ENCODE measurements around the gene B3GLCT. TPM values are rescaled to one million over a fixed set of nuclear protein-coding genes. Genes with fewer than 3 reads are reported as not detected.
A peak's percentile ranks its signal among the peaks of the same experiment; 100 is the strongest.
"Not testable (repeated sequence)": the region's sequence is repeated elsewhere in the genome, so short reads cannot be mapped to it uniquely, and the experiment has no call there.

B3GLCT gene
- total RNA-seq, 1 donor from 2014 or later = 12.7 TPM

- no peak for DNase-seq (ENCODE audit: low spot score)
- no peaks in the 10 kb centered on the region for H3K9me3 Mint-ChIP-seq (ENCODE audit: low read depth)
These were observed 25.8 kb upstream of the B3GLCT start for GRCh38 chr13:31174018-31174417.

GRCh38 chr13:31175847-31176532 lies 23.8 kb upstream of the B3GLCT start:
- H3K36me3 Mint-ChIP-seq (ENCODE audit: low read depth) = no peaks in the 10 kb centered on the region
- H3K4me1 Mint-ChIP-seq (ENCODE audit: low read depth) = peaks cover 24% of the 10 kb centered on the region
- H3K9me3 Mint-ChIP-seq (ENCODE audit: low read depth) = no peaks in the 10 kb centered on the region
- no peak overlapping the region for H3K4me3 Mint-ChIP-seq (ENCODE audit: unreplicated experiment)
- H3K27ac Mint-ChIP-seq (ENCODE audit: unreplicated experiment) = no peak overlapping the region
- TF ChIP-seq, protein P1, sequence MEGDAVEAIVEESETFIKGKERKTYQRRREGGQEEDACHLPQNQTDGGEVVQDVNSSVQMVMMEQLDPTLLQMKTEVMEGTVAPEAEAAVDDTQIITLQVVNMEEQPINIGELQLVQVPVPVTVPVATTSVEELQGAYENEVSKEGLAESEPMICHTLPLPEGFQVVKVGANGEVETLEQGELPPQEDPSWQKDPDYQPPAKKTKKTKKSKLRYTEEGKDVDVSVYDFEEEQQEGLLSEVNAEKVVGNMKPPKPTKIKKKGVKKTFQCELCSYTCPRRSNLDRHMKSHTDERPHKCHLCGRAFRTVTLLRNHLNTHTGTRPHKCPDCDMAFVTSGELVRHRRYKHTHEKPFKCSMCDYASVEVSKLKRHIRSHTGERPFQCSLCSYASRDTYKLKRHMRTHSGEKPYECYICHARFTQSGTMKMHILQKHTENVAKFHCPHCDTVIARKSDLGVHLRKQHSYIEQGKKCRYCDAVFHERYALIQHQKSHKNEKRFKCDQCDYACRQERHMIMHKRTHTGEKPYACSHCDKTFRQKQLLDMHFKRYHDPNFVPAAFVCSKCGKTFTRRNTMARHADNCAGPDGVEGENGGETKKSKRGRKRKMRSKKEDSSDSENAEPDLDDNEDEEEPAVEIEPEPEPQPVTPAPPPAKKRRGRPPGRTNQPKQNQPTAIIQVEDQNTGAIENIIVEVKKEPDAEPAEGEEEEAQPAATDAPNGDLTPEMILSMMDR (IDR thresholded peaks at IDR 0.05) = no peak
- no peaks in the 10 kb centered on the region for H3K27me3 Mint-ChIP-seq (ENCODE audit: low read depth)
- DNase-seq (ENCODE audit: low spot score) = no peak

More at GRCh38 chr13:31174018-31174417, 25.8 kb upstream of the B3GLCT start:
- H3K4me3 Mint-ChIP-seq (ENCODE audit: unreplicated experiment) = no peak overlapping the region
- TF ChIP-seq, protein P1 (IDR thresholded peaks at IDR 0.05) = peak; percentile 79
- H3K36me3 Mint-ChIP-seq (ENCODE audit: low read depth) = no peaks in the 10 kb centered on the region
- H3K27ac Mint-ChIP-seq (ENCODE audit: unreplicated experiment) = peak overlapping the region; percentile 28
- H3K27me3 Mint-ChIP-seq (ENCODE audit: low read depth) = no peaks in the 10 kb centered on the region
- H3K4me1 Mint-ChIP-seq (ENCODE audit: low read depth) = peaks cover 24% of the 10 kb centered on the region

DNA sequence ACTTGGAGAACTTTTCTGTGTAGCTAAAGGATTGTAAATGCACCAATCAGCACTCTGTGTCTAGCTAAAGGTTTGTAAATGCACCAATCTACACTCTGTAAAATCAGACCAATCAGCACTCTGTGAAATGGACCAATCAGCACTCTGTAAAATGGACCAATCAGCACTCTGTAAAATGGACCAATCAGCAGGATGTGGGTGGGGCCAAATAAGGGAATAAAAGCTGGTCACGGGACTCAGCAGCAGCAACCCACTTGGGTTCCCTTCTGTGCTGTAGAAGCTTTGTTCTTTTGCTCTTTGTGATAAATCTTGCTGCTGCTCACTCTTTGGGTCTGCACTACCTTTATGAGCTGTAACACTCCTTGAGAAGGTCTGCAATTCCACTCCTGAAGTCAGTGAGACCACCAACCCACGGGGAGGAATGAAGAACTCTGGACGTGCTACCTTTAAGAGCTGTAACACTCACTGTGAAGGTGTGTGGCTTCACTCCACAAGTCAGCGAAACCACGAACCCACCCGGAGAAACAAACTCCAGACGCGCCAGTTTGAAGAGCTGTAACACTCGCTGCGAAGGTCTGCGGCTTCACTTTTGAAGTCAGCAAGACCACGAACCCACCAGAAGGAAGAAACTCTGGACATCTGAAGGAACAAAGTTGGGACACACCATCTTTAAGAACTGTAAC lies 21.8 kb upstream of the B3GLCT start:
- DNase-seq (ENCODE audit: low spot score); H3K9me3 Mint-ChIP-seq (ENCODE audit: low read depth); H3K27me3 Mint-ChIP-seq (ENCODE audit: low read depth); H3K4me3 Mint-ChIP-seq (ENCODE audit: unreplicated experiment); H3K36me3 Mint-ChIP-seq (ENCODE audit: low read depth); H3K27ac Mint-ChIP-seq (ENCODE audit: unreplicated experiment): not testable (repeated sequence)
- H3K4me1 Mint-ChIP-seq (ENCODE audit: low read depth) = peaks cover 13% of the 10 kb centered on the region

DNA sequence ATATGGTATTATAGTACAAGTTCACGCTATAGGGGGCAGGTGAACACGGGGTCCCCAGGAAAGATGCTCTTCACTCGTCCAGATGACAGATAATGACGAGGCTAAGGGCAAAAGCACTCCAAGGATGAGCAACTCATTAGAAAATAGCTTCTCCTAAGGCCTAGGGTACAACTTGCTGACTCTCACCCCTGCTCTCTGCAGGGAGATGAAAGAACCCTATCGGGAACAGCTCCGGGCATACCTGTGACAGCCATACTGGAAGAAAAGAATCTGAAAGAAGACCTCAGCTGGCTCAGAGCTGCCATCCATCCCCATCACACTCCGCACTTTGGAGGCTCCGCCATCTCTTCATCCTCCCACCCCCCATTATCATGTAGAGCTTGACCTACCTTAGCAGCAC lies 20.5 kb upstream of the B3GLCT start:
- H3K36me3 Mint-ChIP-seq (ENCODE audit: low read depth) = no peaks in the 10 kb centered on the region
- no peak for DNase-seq (ENCODE audit: low spot score)
- no peaks in the 10 kb centered on the region for H3K27me3 Mint-ChIP-seq (ENCODE audit: low read depth)
- H3K9me3 Mint-ChIP-seq (ENCODE audit: low read depth) = no peaks in the 10 kb centered on the region
- peaks cover under 1% of the 10 kb centered on the region for H3K4me1 Mint-ChIP-seq (ENCODE audit: low read depth)
- TF ChIP-seq, protein P1 (IDR thresholded peaks at IDR 0.05) = no peak
- no peak overlapping the region for H3K4me3 Mint-ChIP-seq (ENCODE audit: unreplicated experiment)
- H3K27ac Mint-ChIP-seq (ENCODE audit: unreplicated experiment) = no peak overlapping the region

GRCh38 chr13:31179754-31180153 lies 20.0 kb upstream of the B3GLCT start:
- H3K27me3 Mint-ChIP-seq (ENCODE audit: low read depth) = no peaks in the 10 kb centered on the region
- H3K9me3 Mint-ChIP-seq (ENCODE audit: low read depth) = no peaks in the 10 kb centered on the region
- no peak for DNase-seq (ENCODE audit: low spot score)
- no peaks in the 10 kb centered on the region for H3K4me1 Mint-ChIP-seq (ENCODE audit: low read depth)
- H3K36me3 Mint-ChIP-seq (ENCODE audit: low read depth) = no peaks in the 10 kb centered on the region
- H3K4me3 Mint-ChIP-seq (ENCODE audit: unreplicated experiment) = no peak overlapping the region
- no peak overlapping the region for H3K27ac Mint-ChIP-seq (ENCODE audit: unreplicated experiment)
- TF ChIP-seq, protein P1 (IDR thresholded peaks at IDR 0.05) = no peak

All from chondrocyte (in vitro differentiated cells).